Endometrial microvascular endothelial cells (primary cell): ENCODE results near the gene SWSAP1. TPM values are rescaled to one million over a fixed set of nuclear protein-coding genes. Genes with fewer than 3 reads are reported as not detected.
"Not testable (repeated sequence)": the region's sequence is repeated elsewhere in the genome, so short reads cannot be mapped to it uniquely, and the experiment has no call there.

Experiments used
- in situ Hi-C: cut with HindIII; loops from 2 replicates; pipeline ENCODE4 v1.10.0; 2017; ENCODE audit warnings: low sequenced_read_pairs, low pct_unique_long_range_greater_than_20kb; ENCODE audit errors: inconsistent ontology term
- total RNA-seq: library from RNA; depleted of rRNA; stranded (reverse); fragments of >200 nt; gene quantifications from one replicate; pipeline ENCODE4 v1.2.3, GENCODE V29; 2015; ENCODE audit errors: inconsistent ontology term

The SWSAP1 gene
- total RNA-seq, 1 donor from 2014 or later: 1.9 TPM

GRCh38 chr19:11347546-11348039 lies 26.9 kb upstream of the SWSAP1 start:
- in situ Hi-C loops: no loop called here

GRCh38 chr19:11349171-11349570 lies 25.3 kb upstream of the SWSAP1 start:
- in situ Hi-C loops: no loop called here

GRCh38 chr19:11354102-11354501 lies 20.4 kb upstream of the SWSAP1 start:
- in situ Hi-C loops: not testable (repeated sequence)

GRCh38 chr19:11355160-11356073 lies 19.0 kb upstream of the SWSAP1 start, which contains the start of gene PLPPR2:
TSS of gene PLPPR2 (plus strand) at chr19:11355432. CDS start at chr19:11357674, 2,242 bp downstream.
- in situ Hi-C loops: no loop called here

GRCh38 chr19:11356074-11356397 lies 18.4 kb upstream of the SWSAP1 start:
- in situ Hi-C loops: no loop called here

GRCh38 chr19:11356676-11357550 lies 17.6 kb upstream of the SWSAP1 start:
- in situ Hi-C loops: no loop called here

- in situ Hi-C loops: no loop called here
Observed at GRCh38 chr19:11359421-11359820, 15.0 kb upstream of the SWSAP1 start.

- in situ Hi-C loops: no loop called here
Observed at GRCh38 chr19:11361037-11361770, 13.3 kb upstream of the SWSAP1 start.

GRCh38 chr19:11361771-11362731 lies 12.4 kb upstream of the SWSAP1 start:
- in situ Hi-C loops: no loop called here

GRCh38 chr19:11363881-11364280 lies 10.6 kb upstream of the SWSAP1 start:
- in situ Hi-C loops: no loop called here

GRCh38 chr19:11364296-11364904 lies 10.1 kb upstream of the SWSAP1 start:
- in situ Hi-C loops: no loop called here

GRCh38 chr19:11364935-11365334 lies 9.5 kb upstream of the SWSAP1 start:
- in situ Hi-C loops: no loop called here

- in situ Hi-C loops: no loop called here
Observed at GRCh38 chr19:11365557-11366117, 8.8 kb upstream of the SWSAP1 start.

GRCh38 chr19:11367528-11367927 lies 6.9 kb upstream of the SWSAP1 start:
- in situ Hi-C loops: no loop called here

- in situ Hi-C loops: no loop called here
Observed at GRCh38 chr19:11370744-11371143, 3.7 kb upstream of the SWSAP1 start.

GRCh38 chr19:11373166-11373884 lies 1.1 kb upstream of the SWSAP1 start:
- in situ Hi-C loops: no loop called here
